Neural crest cell (in vitro differentiated cells): ENCODE measurements around the gene SH3RF2. TPM values are rescaled to one million over a fixed set of nuclear protein-coding genes. Genes with fewer than 3 reads are reported as not detected.

Experiments used
- DNase-seq: peaks from one replicate; pipeline ENCODE4 v3.0.0; 2021; ENCODE audit warnings: low read depth, mixed read lengths, low spot score
- H3K27ac Mint-ChIP-seq: one replicate; pipeline ENCODE4 v1.8.0; 2021; ENCODE audit warnings: mild to moderate bottlenecking, mixed read lengths; ENCODE audit not compliant: unreplicated experiment
- H3K27me3 Mint-ChIP-seq: 2 replicates; pipeline ENCODE4 v1.8.0; 2021; ENCODE audit warnings: low read depth, mild to moderate bottlenecking, mixed read lengths
- H3K36me3 Mint-ChIP-seq: 2 replicates; pipeline ENCODE4 v1.8.0; 2021; ENCODE audit warnings: low read depth, mild to moderate bottlenecking, mixed read lengths
- H3K4me1 Mint-ChIP-seq: 2 replicates; pipeline ENCODE4 v1.8.0; 2021; ENCODE audit warnings: mixed read lengths
- H3K4me3 Mint-ChIP-seq: one replicate; pipeline ENCODE4 v1.8.0; 2021; ENCODE audit warnings: mild to moderate bottlenecking, mixed read lengths
- H3K9me3 Mint-ChIP-seq: 2 replicates; pipeline ENCODE4 v1.8.0; 2021; ENCODE audit warnings: mixed read lengths
- CTCF ChIP-seq: fragments of 200-600 bp; sonication (generic); conservative IDR thresholded peaks from 2 replicates; pipeline ENCODE4 v1.5.0; 2021; ENCODE audit warnings: antibody characterized with exemption, mild to moderate bottlenecking
- total RNA-seq: library from RNA; stranded (reverse); gene quantifications from 2 replicates; pipeline ENCODE4 v1.2.1, GENCODE V29; 2021

The SH3RF2 gene
- total RNA-seq, 1 donor from 2014 or later: 0.72 TPM

- Mint-ChIP-seq H3K36me3 (no peaks in the 10 kb centered on the region), H3K4me3 (no peak overlapping the region), H3K27me3 (no peaks in the 10 kb centered on the region), H3K27ac (no peak overlapping the region), H3K4me1 (no peaks in the 10 kb centered on the region), H3K9me3 (no peaks in the 10 kb centered on the region)
- DNase-seq: no peak
- TF ChIP-seq CTCF: no peak
Observed at GRCh38 chr5:146043722-146044121, 107.3 kb downstream of the SH3RF2 start.

- Mint-ChIP-seq H3K27me3 (no peaks in the 10 kb centered on the region), H3K27ac (no peak overlapping the region), H3K4me1 (peaks cover 7% of the 10 kb centered on the region), H3K4me3 (no peak overlapping the region), H3K36me3 (no peaks in the 10 kb centered on the region), H3K9me3 (no peaks in the 10 kb centered on the region)
- no peak for DNase-seq
- no peak for TF ChIP-seq CTCF
Observed at GRCh38 chr5:146047396-146047795, 111.0 kb downstream of the SH3RF2 start.

GRCh38 chr5:146048994-146049703 lies 112.8 kb downstream of the SH3RF2 start:
- H3K36me3 Mint-ChIP-seq: no peaks in the 10 kb centered on the region
- H3K27ac Mint-ChIP-seq: peak overlapping the region; percentile 30
- TF ChIP-seq CTCF: peak; percentile 79
- H3K27me3 Mint-ChIP-seq: no peaks in the 10 kb centered on the region
- H3K4me3 Mint-ChIP-seq: no peak overlapping the region
- H3K9me3 Mint-ChIP-seq: no peaks in the 10 kb centered on the region
- H3K4me1 Mint-ChIP-seq: peaks cover 7% of the 10 kb centered on the region
- peak; percentile 64 for DNase-seq

GRCh38 chr5:146049704-146050026 lies 113.3 kb downstream of the SH3RF2 start:
- H3K27ac Mint-ChIP-seq: peak overlapping the region; percentile 30
- H3K27me3 Mint-ChIP-seq: no peaks in the 10 kb centered on the region

GRCh38 chr5:146050086-146050485 lies 113.7 kb downstream of the SH3RF2 start:
- no peaks in the 10 kb centered on the region for H3K27me3 Mint-ChIP-seq
- H3K27ac Mint-ChIP-seq: no peak overlapping the region
- no peaks in the 10 kb centered on the region for H3K36me3 Mint-ChIP-seq
- H3K4me3 Mint-ChIP-seq: no peak overlapping the region
- no peaks in the 10 kb centered on the region for H3K9me3 Mint-ChIP-seq
- TF ChIP-seq CTCF: no peak
- no peak for DNase-seq
- H3K4me1 Mint-ChIP-seq: peaks cover 12% of the 10 kb centered on the region

More at GRCh38 chr5:146049704-146050026, 113.3 kb downstream of the SH3RF2 start:
- H3K4me3 Mint-ChIP-seq: no peak overlapping the region
- DNase-seq: no peak
- peaks cover 11% of the 10 kb centered on the region for H3K4me1 Mint-ChIP-seq
- H3K36me3 Mint-ChIP-seq: no peaks in the 10 kb centered on the region
- TF ChIP-seq CTCF: no peak
- H3K9me3 Mint-ChIP-seq: no peaks in the 10 kb centered on the region
